SU-DHL-6 (cell line): ENCODE data around the gene FBXL13.

ENCODE experiments used
- H2AFZ ChIP-seq: fragments of 200-600 bp; sonication (generic); 2 replicates; pipeline ENCODE4 v1.6.1; 2014; ENCODE audit warnings: low read depth, mild to moderate bottlenecking, moderate library complexity, mixed read lengths, antibody characterized with exemption, low read length; ENCODE audit not compliant: severe bottlenecking
- H3F3A ChIP-seq: fragments of 200-600 bp; shearing (Covaris generic); 2 replicates; pipeline ENCODE4 v1.6.0; 2016; ENCODE audit warnings: antibody characterized with exemption, mild to moderate bottlenecking; ENCODE audit not compliant: insufficient read depth
- H3K27ac ChIP-seq: fragments of 200-600 bp; sonication (generic); 2 replicates; pipeline ENCODE4 v1.5.1; 2016; ENCODE audit warnings: low read depth, mild to moderate bottlenecking, low read length, moderate library complexity, mixed read lengths
- H3K27me3 ChIP-seq: fragments of 200-600 bp; sonication (generic), shearing (Covaris generic); 2 replicates; pipeline ENCODE4 v1.6.0; 2014; ENCODE audit warnings: mild to moderate bottlenecking, low read length
- H3K36me3 ChIP-seq: fragments of 200-600 bp; sonication (generic); 2 replicates; pipeline ENCODE4 v1.6.1; 2014; ENCODE audit warnings: mild to moderate bottlenecking, low read length, mixed read lengths
- H3K4me2 ChIP-seq: fragments of 300-600, 200-600 bp; shearing (Covaris generic), sonication (generic); 2 replicates; pipeline ENCODE4 v1.6.0; 2014; ENCODE audit warnings: low read length, low read depth, mild to moderate bottlenecking; ENCODE audit not compliant: poor library complexity, severe bottlenecking
- H3K4me3 ChIP-seq: fragments of 200-600 bp; sonication (generic); 2 replicates; pipeline ENCODE4 v1.5.1; 2014; ENCODE audit warnings: antibody characterized with exemption, low read length, mild to moderate bottlenecking, mixed read lengths; ENCODE audit not compliant: insufficient read depth, poor library complexity, severe bottlenecking
- H3K79me2 ChIP-seq: fragments of 200-600 bp; sonication (generic); 2 replicates; pipeline ENCODE4 v1.6.1; 2014; ENCODE audit warnings: mild to moderate bottlenecking, low read length, moderate library complexity; ENCODE audit not compliant: insufficient read depth
- H3K9ac ChIP-seq: fragments of 200-600 bp; sonication (generic); 2 replicates; pipeline ENCODE4 v1.7.0; 2014; ENCODE audit warnings: mild to moderate bottlenecking, low read length
- H3K9me2 ChIP-seq: fragments of 200-600 bp; sonication (generic); replicated peaks from 2 replicates; pipeline ENCODE4 v1.6.1; 2014; ENCODE audit warnings: low read length; ENCODE audit not compliant: insufficient read depth
- H3K9me3 ChIP-seq: fragments of 200-600 bp; sonication (generic); 2 replicates; pipeline ENCODE4 v1.6.1; 2014; ENCODE audit warnings: low read length, mixed read lengths; ENCODE audit not compliant: insufficient read depth
- H4K20me1 ChIP-seq: fragments of 200-600 bp; sonication (generic); 2 replicates; pipeline ENCODE4 v1.6.1; 2014; ENCODE audit warnings: low read depth, mild to moderate bottlenecking, antibody characterized with exemption, low read length, moderate library complexity, mixed read lengths
- CTCF ChIP-seq: fragments of 200-600 bp; sonication (generic); IDR thresholded peaks from one replicate; pipeline ENCODE4 v1.5.1; 2017; ENCODE audit warnings: antibody characterized with exemption, mild to moderate bottlenecking, low read length, moderate library complexity; ENCODE audit not compliant: insufficient read depth, poor library complexity, severe bottlenecking
- EZH2phosphoT487 ChIP-seq: fragments of 200-600 bp; sonication (generic), shearing (Covaris generic); conservative IDR thresholded peaks from 2 replicates; pipeline ENCODE4 v1.6.1; 2018; ENCODE audit warnings: mild to moderate bottlenecking, antibody characterized with exemption, low read length, moderate library complexity, mixed read lengths

FBXL13 gene

GRCh38 chr7:102990642-102991041 is 84.0 kb downstream of the FBXL13 start:
- Histone ChIP-seq H3K9me3 (no peaks in the 10 kb centered on the region), H3F3A (no peaks in the 10 kb centered on the region), H3K9me2 (no peaks in the 10 kb centered on the region), H4K20me1 (no peaks in the 10 kb centered on the region), H3K27me3 (no peaks in the 10 kb centered on the region), H2AFZ (no peak overlapping the region), H3K9ac (no peak overlapping the region), H3K4me2 (no peak overlapping the region), H3K79me2 (no peaks in the 10 kb centered on the region), H3K36me3 (no peaks in the 10 kb centered on the region), H3K4me3 (no peak overlapping the region), H3K27ac (no peak overlapping the region)
- no peak for TF ChIP-seq EZH2phosphoT487
- TF ChIP-seq CTCF, result no peak

- TF ChIP-seq CTCF, result no peak
- no peak for TF ChIP-seq EZH2phosphoT487
- Histone ChIP-seq H3K79me2 (no peaks in the 10 kb centered on the region), H3K9me3 (no peaks in the 10 kb centered on the region), H3F3A (no peaks in the 10 kb centered on the region), H3K27me3 (no peaks in the 10 kb centered on the region), H4K20me1 (no peaks in the 10 kb centered on the region), H3K36me3 (no peaks in the 10 kb centered on the region), H3K4me3 (no peak overlapping the region), H2AFZ (no peak overlapping the region), H3K9me2 (no peaks in the 10 kb centered on the region), H3K9ac (no peak overlapping the region), H3K27ac (no peak overlapping the region), H3K4me2 (no peak overlapping the region)
Observed at GRCh38 chr7:102988631-102989560, 85.7 kb downstream of the FBXL13 start.

GRCh38 chr7:102988088-102988487 is 86.5 kb downstream of the FBXL13 start:
- no peaks in the 10 kb centered on the region for H3K36me3 ChIP-seq
- H3K27ac ChIP-seq, result no peak overlapping the region
- no peak overlapping the region for H3K4me3 ChIP-seq
- H2AFZ ChIP-seq, result no peak overlapping the region
- no peak overlapping the region for H3K4me2 ChIP-seq
- H3K9me3 ChIP-seq, result no peaks in the 10 kb centered on the region
- TF ChIP-seq CTCF (no peak), EZH2phosphoT487 (no peak)
- no peaks in the 10 kb centered on the region for H4K20me1 ChIP-seq
- no peaks in the 10 kb centered on the region for H3K79me2 ChIP-seq
- H3K27me3 ChIP-seq, result no peaks in the 10 kb centered on the region
- no peak overlapping the region for H3K9ac ChIP-seq
- H3F3A ChIP-seq, result no peaks in the 10 kb centered on the region
- H3K9me2 ChIP-seq, result no peaks in the 10 kb centered on the region
